ENCODE measurements around the gene FAM90A26. TPM values are rescaled to one million over a fixed set of nuclear protein-coding genes. Genes with fewer than 3 reads are reported as not detected.
"Not testable (repeated sequence)": the region's sequence is repeated elsewhere in the genome, so short reads cannot be mapped to it uniquely, and the experiment has no call there.

Gene FAM90A26
- total RNA-seq, 2 experiments from 2014 or later, result not detected

GRCh38 chr4:9143421-9144080 is 26.7 kb upstream of the FAM90A26 start:
- intact Hi-C loops (cut with micrococcal nuclease), result no loop called here

DNA sequence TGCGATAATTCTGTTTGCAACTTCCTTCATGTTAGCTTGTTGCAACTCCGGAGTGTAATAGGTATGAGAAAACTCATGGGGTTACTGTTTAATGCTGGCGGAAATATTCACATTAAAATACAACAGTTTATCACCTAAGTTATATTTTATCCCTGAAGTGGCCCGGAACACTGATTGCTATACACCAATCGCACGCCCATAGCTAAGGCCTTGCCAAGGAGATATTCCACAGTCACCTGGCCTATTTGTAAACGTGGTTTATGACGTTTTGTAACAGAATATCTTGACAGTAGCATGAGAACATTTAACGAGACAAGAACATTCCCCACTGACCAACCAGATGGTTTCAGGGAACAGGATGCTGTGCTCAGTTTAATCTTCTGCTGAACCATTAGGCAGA is 23.2 kb upstream of the FAM90A26 start:
- ChIA-PET CTCF (interaction anchor here (1.0 kb wide), 1 partner anchor 146 kb away, joined by 4 read pairs; no protein-coding TSS in a partner anchor), POLR2A (no interaction called here)
- Mint-ChIP-seq H3K27me3 (no peaks in the 10 kb centered on the region), H3K36me3 (ENCODE audit: low read depth) (no peaks in the 10 kb centered on the region), H3K4me3 (no peak overlapping the region), H3K27ac (no peak overlapping the region), H3K9me3 (no peaks in the 10 kb centered on the region), H3K4me1 (ENCODE audit: low read depth) (no peaks in the 10 kb centered on the region)
- ATAC-seq (no peak), DNase-seq (no peak)
- intact Hi-C loops (cut with micrococcal nuclease), result no loop called here
- TF ChIP-seq CTCF (IDR thresholded peaks at IDR 0.05), result no peak

More at GRCh38 chr4:9143421-9144080, 26.7 kb upstream of the FAM90A26 start:
- CTCF ChIA-PET, result interaction anchor here (1.2 kb wide), 1 partner anchor 143 kb away, joined by 3 read pairs; no protein-coding TSS in a partner anchor
- Mint-ChIP-seq H3K27ac (no peak overlapping the region), H3K27me3 (no peaks in the 10 kb centered on the region), H3K36me3 (ENCODE audit: low read depth) (no peaks in the 10 kb centered on the region), H3K4me3 (no peak overlapping the region), H3K9me3 (no peaks in the 10 kb centered on the region), H3K4me1 (ENCODE audit: low read depth) (no peaks in the 10 kb centered on the region)
- no peak for DNase-seq
- TF ChIP-seq CTCF (IDR thresholded peaks at IDR 0.05), result no peak
- ATAC-seq, result no peak
- POLR2A ChIA-PET, result no interaction called here

DNA sequence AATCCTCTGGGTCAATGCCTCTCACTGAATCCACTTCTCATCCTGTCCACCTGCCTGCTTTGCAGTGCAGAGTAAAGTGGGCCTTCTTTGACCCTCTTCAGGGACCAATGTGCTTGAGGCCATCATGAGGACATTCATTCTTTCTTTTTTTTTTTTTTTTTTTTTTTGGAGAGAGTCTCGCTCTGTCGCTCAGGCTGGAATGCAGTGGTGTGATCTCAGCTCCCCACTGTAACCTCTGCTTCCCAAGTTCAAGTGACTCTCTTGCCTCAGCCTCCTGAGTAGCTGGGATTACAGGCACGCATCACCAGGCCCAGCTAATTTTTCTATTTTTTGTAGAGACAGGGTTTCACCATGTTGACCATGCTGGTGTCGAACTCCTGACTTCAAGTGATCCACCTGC is 22.8 kb upstream of the FAM90A26 start:
- H3K27ac Mint-ChIP-seq; DNase-seq; H3K4me1 Mint-ChIP-seq (ENCODE audit: low read depth); intact Hi-C loops (cut with micrococcal nuclease); H3K4me3 Mint-ChIP-seq; H3K27me3 Mint-ChIP-seq; ATAC-seq; H3K36me3 Mint-ChIP-seq (ENCODE audit: low read depth); H3K9me3 Mint-ChIP-seq; POLR2A ChIA-PET: not testable (repeated sequence)
- CTCF ChIA-PET, result interaction anchor here (1.0 kb wide), 1 partner anchor 147 kb away, joined by 4 read pairs; no protein-coding TSS in a partner anchor

GRCh38 chr4:9148611-9149409 is 21.4 kb upstream of the FAM90A26 start:
- intact Hi-C loops (cut with micrococcal nuclease); H3K4me1 Mint-ChIP-seq (ENCODE audit: low read depth); H3K9me3 Mint-ChIP-seq; H3K4me3 Mint-ChIP-seq; H3K27ac Mint-ChIP-seq; CTCF ChIA-PET; ATAC-seq; DNase-seq; H3K27me3 Mint-ChIP-seq; POLR2A ChIA-PET; H3K36me3 Mint-ChIP-seq (ENCODE audit: low read depth): not testable (repeated sequence)

GRCh38 chr4:9151809-9152179 is 18.4 kb upstream of the FAM90A26 start:
- ATAC-seq; DNase-seq; H3K36me3 Mint-ChIP-seq (ENCODE audit: low read depth); H3K27me3 Mint-ChIP-seq; intact Hi-C loops (cut with micrococcal nuclease); H3K9me3 Mint-ChIP-seq; CTCF ChIA-PET; POLR2A ChIA-PET: not testable (repeated sequence)
- Mint-ChIP-seq H3K4me1 (ENCODE audit: low read depth) (peaks cover 16% of the 10 kb centered on the region), H3K27ac (peak overlapping the region; percentile 91), H3K4me3 (peak overlapping the region; percentile 86)

GRCh38 chr4:9152180-9153007 is 17.8 kb upstream of the FAM90A26 start:
- H3K36me3 Mint-ChIP-seq (ENCODE audit: low read depth); intact Hi-C loops (cut with micrococcal nuclease); H3K9me3 Mint-ChIP-seq; H3K27me3 Mint-ChIP-seq; POLR2A ChIA-PET; CTCF ChIA-PET: not testable (repeated sequence)
- H3K27ac Mint-ChIP-seq, result peak overlapping the region; percentile 99
- H3K4me1 Mint-ChIP-seq (ENCODE audit: low read depth), result peaks cover 16% of the 10 kb centered on the region
- peak; percentile 98 for DNase-seq
- peak overlapping the region; percentile 86 for H3K4me3 Mint-ChIP-seq
- ATAC-seq, result peak; percentile 82

GRCh38 chr4:9153008-9153570 is 17.1 kb upstream of the FAM90A26 start:
- intact Hi-C loops (cut with micrococcal nuclease); H3K27me3 Mint-ChIP-seq; H3K36me3 Mint-ChIP-seq (ENCODE audit: low read depth); CTCF ChIA-PET; H3K9me3 Mint-ChIP-seq; POLR2A ChIA-PET: not testable (repeated sequence)
- DNase-seq (peak; percentile 98), ATAC-seq (peak; percentile 100)
- peaks cover 16% of the 10 kb centered on the region for H3K4me1 Mint-ChIP-seq (ENCODE audit: low read depth)
- peak overlapping the region; percentile 99 for H3K27ac Mint-ChIP-seq
- peak overlapping the region; percentile 86 for H3K4me3 Mint-ChIP-seq

GRCh38 chr4:9153571-9154157 is 16.5 kb upstream of the FAM90A26 start:
- POLR2A ChIA-PET, ATAC-seq: not testable (repeated sequence)
- peak overlapping the region; percentile 84 for H3K27ac Mint-ChIP-seq

More at GRCh38 chr4:9153571-9154157, 16.5 kb upstream of the FAM90A26 start:
- Mint-ChIP-seq H3K4me1 (ENCODE audit: low read depth) (peaks cover 16% of the 10 kb centered on the region), H3K4me3 (peak overlapping the region; percentile 86)
- intact Hi-C loops (cut with micrococcal nuclease); H3K27me3 Mint-ChIP-seq; H3K9me3 Mint-ChIP-seq; H3K36me3 Mint-ChIP-seq (ENCODE audit: low read depth); CTCF ChIA-PET: not testable (repeated sequence)
- DNase-seq, result peak; percentile 28
